ENCODE measurements around the gene KMO. TPM values are rescaled to one million over a fixed set of nuclear protein-coding genes. Genes with fewer than 3 reads are reported as not detected.

KMO gene
- total RNA-seq, 1 donor from 2014 or later, result 23.0 TPM

DNA sequence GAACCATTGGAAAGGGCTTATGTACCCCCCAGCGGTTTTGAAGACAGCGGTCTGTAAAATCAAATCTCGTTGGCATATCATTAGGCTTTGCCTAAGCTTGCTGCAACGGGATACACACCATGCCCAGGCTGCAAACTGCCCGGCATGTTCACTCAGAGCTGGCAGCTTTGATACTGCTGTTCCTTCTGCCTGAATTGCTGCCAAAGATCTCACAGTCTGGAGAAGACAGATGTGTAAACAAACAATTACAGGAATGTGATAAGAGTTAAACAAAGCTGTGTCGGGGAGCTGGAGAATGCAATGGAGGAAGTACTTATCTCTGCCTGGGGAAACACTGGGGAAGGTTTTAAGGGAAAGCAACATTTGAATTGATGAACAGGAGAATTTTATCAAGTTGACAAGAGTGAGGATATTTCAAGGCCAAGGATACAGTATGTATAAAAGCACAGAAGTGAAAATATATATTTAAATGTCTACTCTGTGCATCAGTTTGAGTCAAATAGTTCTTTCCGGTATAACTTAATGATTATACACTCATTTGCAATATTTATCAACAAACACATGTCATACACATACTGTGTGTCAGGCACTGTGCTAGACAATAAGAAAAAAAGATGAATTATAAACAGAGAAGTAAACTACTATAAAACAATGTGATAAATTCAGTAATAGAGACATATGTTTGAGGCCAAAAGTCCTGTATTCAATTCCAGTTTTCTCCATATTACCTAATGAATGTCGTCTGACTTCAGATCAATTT lies 78.1 kb downstream of the KMO start:
- TF ChIP-seq, protein P1, sequence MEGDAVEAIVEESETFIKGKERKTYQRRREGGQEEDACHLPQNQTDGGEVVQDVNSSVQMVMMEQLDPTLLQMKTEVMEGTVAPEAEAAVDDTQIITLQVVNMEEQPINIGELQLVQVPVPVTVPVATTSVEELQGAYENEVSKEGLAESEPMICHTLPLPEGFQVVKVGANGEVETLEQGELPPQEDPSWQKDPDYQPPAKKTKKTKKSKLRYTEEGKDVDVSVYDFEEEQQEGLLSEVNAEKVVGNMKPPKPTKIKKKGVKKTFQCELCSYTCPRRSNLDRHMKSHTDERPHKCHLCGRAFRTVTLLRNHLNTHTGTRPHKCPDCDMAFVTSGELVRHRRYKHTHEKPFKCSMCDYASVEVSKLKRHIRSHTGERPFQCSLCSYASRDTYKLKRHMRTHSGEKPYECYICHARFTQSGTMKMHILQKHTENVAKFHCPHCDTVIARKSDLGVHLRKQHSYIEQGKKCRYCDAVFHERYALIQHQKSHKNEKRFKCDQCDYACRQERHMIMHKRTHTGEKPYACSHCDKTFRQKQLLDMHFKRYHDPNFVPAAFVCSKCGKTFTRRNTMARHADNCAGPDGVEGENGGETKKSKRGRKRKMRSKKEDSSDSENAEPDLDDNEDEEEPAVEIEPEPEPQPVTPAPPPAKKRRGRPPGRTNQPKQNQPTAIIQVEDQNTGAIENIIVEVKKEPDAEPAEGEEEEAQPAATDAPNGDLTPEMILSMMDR (IDR thresholded peaks at IDR 0.05), result no peak
- ATAC-seq (peak; percentile 41 to 48), DNase-seq (no peak)
- Histone ChIP-seq H3K36me3 (no peaks in the 10 kb centered on the region), H3K4me3 (no peak overlapping the region), H3K27ac (no peak overlapping the region), H3K9me3 (no peaks in the 10 kb centered on the region), H3K27me3 (ENCODE audit: low read depth) (no peaks in the 10 kb centered on the region), H3K4me1 (peaks cover 20% of the 10 kb centered on the region)
- intact Hi-C loops (cut with DNase I), result no loop called here

DNA sequence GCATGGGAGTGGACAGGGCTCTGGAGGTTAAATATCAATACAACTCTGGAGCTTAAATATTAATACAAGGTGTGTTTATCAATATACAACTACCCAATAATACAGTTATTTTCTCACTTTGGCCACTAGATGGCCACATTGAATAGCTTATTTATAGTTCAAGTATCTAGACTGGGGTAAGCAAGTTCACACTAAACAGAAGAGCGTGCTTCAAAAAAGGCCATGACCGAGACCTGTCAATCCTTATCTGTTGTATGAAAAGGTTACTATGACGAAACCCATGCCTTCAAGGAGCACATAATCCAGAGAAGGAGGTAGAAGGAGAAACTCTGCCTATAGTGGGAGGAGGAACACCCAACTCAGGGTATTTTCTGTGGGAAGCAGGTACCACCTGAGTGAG lies 78.9 kb downstream of the KMO start:
- TF ChIP-seq, protein P1 (IDR thresholded peaks at IDR 0.05), result peak; percentile 64
- H3K4me1 ChIP-seq, result peaks cover 20% of the 10 kb centered on the region
- intact Hi-C loops (cut with DNase I), result no loop called here
- H3K4me3 ChIP-seq, result no peak overlapping the region
- DNase-seq, result no peak
- no peaks in the 10 kb centered on the region for H3K9me3 ChIP-seq
- ATAC-seq, result peak; percentile 86 to 87
- no peaks in the 10 kb centered on the region for H3K27me3 ChIP-seq (ENCODE audit: low read depth)
- no peak overlapping the region for H3K27ac ChIP-seq
- H3K36me3 ChIP-seq, result no peaks in the 10 kb centered on the region

DNA sequence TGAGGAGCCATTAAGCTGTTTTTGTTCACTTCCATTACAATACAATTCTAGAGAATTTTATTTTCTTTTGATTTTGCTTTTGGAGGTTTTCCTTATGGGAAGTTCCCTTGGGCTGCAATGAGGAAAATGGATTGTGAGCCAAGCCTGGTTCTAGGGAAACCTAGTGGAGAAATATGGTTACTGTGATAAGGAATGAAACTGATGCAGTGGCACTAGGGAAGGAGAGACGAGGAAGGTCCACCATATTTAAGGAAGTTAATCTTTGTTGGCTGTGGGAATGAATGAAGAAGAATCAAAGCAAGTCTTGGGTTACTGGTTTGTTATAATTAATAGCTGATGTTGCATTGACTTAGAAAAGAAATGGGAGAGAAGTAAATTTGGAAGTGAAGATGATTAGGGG lies 79.6 kb downstream of the KMO start:
- H3K9me3 ChIP-seq, result no peaks in the 10 kb centered on the region
- no peaks in the 10 kb centered on the region for H3K36me3 ChIP-seq
- no peaks in the 10 kb centered on the region for H3K27me3 ChIP-seq (ENCODE audit: low read depth)
- H3K27ac ChIP-seq, result no peak overlapping the region
- TF ChIP-seq, protein P1 (IDR thresholded peaks at IDR 0.05), result no peak
- no peak for DNase-seq
- no peak overlapping the region for H3K4me3 ChIP-seq
- no peak for ATAC-seq
- peaks cover 20% of the 10 kb centered on the region for H3K4me1 ChIP-seq
- intact Hi-C loops (cut with DNase I), result no loop called here

DNA sequence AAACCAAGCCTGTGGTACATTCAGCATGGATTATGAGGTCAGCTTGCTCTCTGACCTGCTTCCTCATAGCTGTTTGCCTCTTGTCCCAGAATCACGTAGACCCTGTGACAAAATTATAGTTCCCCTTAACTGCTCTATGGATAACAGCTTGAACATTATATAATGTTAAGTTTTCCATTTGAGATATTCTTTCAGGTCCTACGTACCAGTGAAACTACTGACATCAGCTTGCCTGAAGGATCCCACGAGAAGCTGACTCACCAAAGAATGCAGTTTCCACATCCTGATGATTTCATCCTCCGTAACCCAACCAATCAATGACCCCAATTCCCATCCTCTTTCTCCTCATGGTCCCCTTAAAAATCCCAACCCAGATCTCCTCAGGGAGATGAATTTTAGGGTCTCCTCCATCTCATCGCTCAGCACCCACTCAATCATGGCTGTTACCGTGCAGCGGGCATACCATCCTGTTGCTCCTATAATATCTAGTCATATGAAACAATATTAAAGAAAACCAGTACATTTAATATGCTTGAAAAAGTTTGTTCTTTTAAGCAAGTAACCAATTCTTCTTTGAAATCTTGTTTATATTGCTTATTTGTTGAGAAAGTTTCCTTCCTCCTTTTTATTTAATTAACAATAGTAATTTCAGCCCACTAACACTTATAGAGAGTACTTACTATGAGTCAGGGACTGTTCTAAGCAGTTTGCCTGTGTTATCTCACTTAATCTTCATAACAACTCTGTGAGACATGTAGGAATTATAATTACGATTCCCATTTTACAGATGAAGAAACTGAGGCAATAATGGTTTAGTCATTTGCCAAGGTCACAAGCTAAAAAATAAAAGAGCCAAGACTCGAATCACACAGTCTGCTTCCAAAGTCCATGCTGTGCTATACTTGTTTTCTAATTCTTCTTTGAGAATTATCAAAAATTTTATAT lies 80.6 kb downstream of the KMO start:
- Histone ChIP-seq H3K9me3 (no peaks in the 10 kb centered on the region), H3K4me1 (peaks cover 20% of the 10 kb centered on the region), H3K27ac (no peak overlapping the region), H3K4me3 (no peak overlapping the region), H3K27me3 (ENCODE audit: low read depth) (no peaks in the 10 kb centered on the region), H3K36me3 (no peaks in the 10 kb centered on the region)
- TF ChIP-seq, protein P1 (IDR thresholded peaks at IDR 0.05), result no peak
- DNase-seq, result no peak
- intact Hi-C loops (cut with DNase I), result no loop called here
- ATAC-seq, result peak; percentile 52 to 64

DNA sequence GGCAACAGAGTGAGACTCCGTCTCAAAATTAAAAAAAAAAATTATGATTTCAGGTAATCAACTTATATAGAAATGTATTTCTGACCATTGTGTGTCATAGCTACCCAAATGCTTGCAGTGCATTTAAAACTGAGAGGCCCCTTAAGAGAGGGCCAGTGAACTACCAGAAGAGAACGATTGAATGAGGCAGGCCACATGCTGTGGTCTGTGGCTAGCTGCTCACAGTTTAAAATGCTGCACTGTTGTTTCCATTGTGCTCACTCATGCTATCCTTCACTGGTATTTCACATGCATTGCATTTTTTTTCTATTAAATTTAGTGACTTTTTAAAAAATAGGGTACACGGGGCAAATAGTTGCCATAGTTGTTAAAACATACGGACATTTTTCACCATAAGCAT lies 82.0 kb downstream of the KMO start:
- DNase-seq, result no peak
- TF ChIP-seq, protein P1 (IDR thresholded peaks at IDR 0.05), result no peak
- Histone ChIP-seq H3K27me3 (ENCODE audit: low read depth) (no peaks in the 10 kb centered on the region), H3K36me3 (no peaks in the 10 kb centered on the region), H3K9me3 (no peaks in the 10 kb centered on the region), H3K4me3 (no peak overlapping the region), H3K27ac (no peak overlapping the region), H3K4me1 (peaks cover 20% of the 10 kb centered on the region)
- no peak for ATAC-seq
- intact Hi-C loops (cut with DNase I), result no loop called here

Measured in lower lobe of right lung (tissue), 2 donors.